ENCODE measurements around the gene STRADA.

STRADA gene

GRCh38 chr17:63692195-63692816 lies 49.3 kb downstream of the STRADA start:
- Histone ChIP-seq H3K9me3 (ENCODE audit: control insufficient read depth, low read depth, low read length) (no peaks in the 10 kb centered on the region), H3K36me3 (ENCODE audit: control insufficient read depth, low read depth, low read length) (peaks cover 27% of the 10 kb centered on the region), H3K4me1 (ENCODE audit: control insufficient read depth, low read depth, low read length) (peaks cover 7% of the 10 kb centered on the region), H3K4me3 (ENCODE audit: low read length) (no peak overlapping the region), H3K27me3 (ENCODE audit: control insufficient read depth, insufficient read depth, low read length) (no peaks in the 10 kb centered on the region), H3K27ac (ENCODE audit: low read length) (no peak overlapping the region), H3K9ac (ENCODE audit: low read length) (no peak overlapping the region)

- no peak overlapping the region for H3K9ac ChIP-seq (ENCODE audit: low read length)
- no peak overlapping the region for H3K4me3 ChIP-seq (ENCODE audit: low read length)
- H3K27ac ChIP-seq (ENCODE audit: low read length) = no peak overlapping the region
- no peaks in the 10 kb centered on the region for H3K4me1 ChIP-seq (ENCODE audit: control insufficient read depth, low read depth, low read length)
- peaks cover 20% of the 10 kb centered on the region for H3K36me3 ChIP-seq (ENCODE audit: control insufficient read depth, low read depth, low read length)
- no peaks in the 10 kb centered on the region for H3K27me3 ChIP-seq (ENCODE audit: control insufficient read depth, insufficient read depth, low read length)
- H3K9me3 ChIP-seq (ENCODE audit: control insufficient read depth, low read depth, low read length) = no peaks in the 10 kb centered on the region
Measured at GRCh38 chr17:63689479-63689878, 52.1 kb downstream of the STRADA start.

- H3K36me3 ChIP-seq (ENCODE audit: control insufficient read depth, low read depth, low read length) = peaks cover 20% of the 10 kb centered on the region
Measured at GRCh38 chr17:63688396-63689020, 53.1 kb downstream of the STRADA start.

GRCh38 chr17:63686138-63686685 lies 55.4 kb downstream of the STRADA start:
- H3K27ac ChIP-seq (ENCODE audit: low read length) = no peak overlapping the region
- no peaks in the 10 kb centered on the region for H3K4me1 ChIP-seq (ENCODE audit: control insufficient read depth, low read depth, low read length)
- H3K9ac ChIP-seq (ENCODE audit: low read length) = no peak overlapping the region
- no peak overlapping the region for H3K4me3 ChIP-seq (ENCODE audit: low read length)
- no peaks in the 10 kb centered on the region for H3K9me3 ChIP-seq (ENCODE audit: control insufficient read depth, low read depth, low read length)
- H3K36me3 ChIP-seq (ENCODE audit: control insufficient read depth, low read depth, low read length) = peaks cover 18% of the 10 kb centered on the region
- no peaks in the 10 kb centered on the region for H3K27me3 ChIP-seq (ENCODE audit: control insufficient read depth, insufficient read depth, low read length)

More at GRCh38 chr17:63688396-63689020, 53.1 kb downstream of the STRADA start:
- Histone ChIP-seq H3K27ac (ENCODE audit: low read length) (no peak overlapping the region), H3K4me3 (ENCODE audit: low read length) (no peak overlapping the region), H3K9ac (ENCODE audit: low read length) (no peak overlapping the region), H3K4me1 (ENCODE audit: control insufficient read depth, low read depth, low read length) (no peaks in the 10 kb centered on the region), H3K27me3 (ENCODE audit: control insufficient read depth, insufficient read depth, low read length) (no peaks in the 10 kb centered on the region), H3K9me3 (ENCODE audit: control insufficient read depth, low read depth, low read length) (no peaks in the 10 kb centered on the region)

GRCh38 chr17:63685578-63685977 lies 56.0 kb downstream of the STRADA start:
- peaks cover 17% of the 10 kb centered on the region for H3K36me3 ChIP-seq (ENCODE audit: control insufficient read depth, low read depth, low read length)
- no peaks in the 10 kb centered on the region for H3K9me3 ChIP-seq (ENCODE audit: control insufficient read depth, low read depth, low read length)
- no peaks in the 10 kb centered on the region for H3K27me3 ChIP-seq (ENCODE audit: control insufficient read depth, insufficient read depth, low read length)
- no peak overlapping the region for H3K9ac ChIP-seq (ENCODE audit: low read length)
- no peak overlapping the region for H3K4me3 ChIP-seq (ENCODE audit: low read length)
- no peak overlapping the region for H3K27ac ChIP-seq (ENCODE audit: low read length)
- no peaks in the 10 kb centered on the region for H3K4me1 ChIP-seq (ENCODE audit: control insufficient read depth, low read depth, low read length)

- Histone ChIP-seq H3K27me3 (ENCODE audit: control insufficient read depth, insufficient read depth, low read length) (no peaks in the 10 kb centered on the region), H3K4me1 (ENCODE audit: control insufficient read depth, low read depth, low read length) (no peaks in the 10 kb centered on the region), H3K27ac (ENCODE audit: low read length) (no peak overlapping the region), H3K9ac (ENCODE audit: low read length) (no peak overlapping the region), H3K4me3 (ENCODE audit: low read length) (no peak overlapping the region), H3K9me3 (ENCODE audit: control insufficient read depth, low read depth, low read length) (no peaks in the 10 kb centered on the region), H3K36me3 (ENCODE audit: control insufficient read depth, low read depth, low read length) (peaks cover 12% of the 10 kb centered on the region)
Measured at GRCh38 chr17:63685041-63685440, 56.6 kb downstream of the STRADA start.

GRCh38 chr17:63682981-63683380 lies 58.6 kb downstream of the STRADA start:
- peaks cover 2% of the 10 kb centered on the region for H3K36me3 ChIP-seq (ENCODE audit: control insufficient read depth, low read depth, low read length)
- H3K4me1 ChIP-seq (ENCODE audit: control insufficient read depth, low read depth, low read length) = no peaks in the 10 kb centered on the region
- H3K4me3 ChIP-seq (ENCODE audit: low read length) = no peak overlapping the region
- no peak overlapping the region for H3K9ac ChIP-seq (ENCODE audit: low read length)
- no peaks in the 10 kb centered on the region for H3K27me3 ChIP-seq (ENCODE audit: control insufficient read depth, insufficient read depth, low read length)
- no peaks in the 10 kb centered on the region for H3K9me3 ChIP-seq (ENCODE audit: control insufficient read depth, low read depth, low read length)
- H3K27ac ChIP-seq (ENCODE audit: low read length) = no peak overlapping the region

GRCh38 chr17:63682441-63682840 lies 59.2 kb downstream of the STRADA start:
- Histone ChIP-seq H3K27me3 (ENCODE audit: control insufficient read depth, insufficient read depth, low read length) (no peaks in the 10 kb centered on the region), H3K9me3 (ENCODE audit: control insufficient read depth, low read depth, low read length) (no peaks in the 10 kb centered on the region), H3K27ac (ENCODE audit: low read length) (no peak overlapping the region), H3K36me3 (ENCODE audit: control insufficient read depth, low read depth, low read length) (peaks cover 2% of the 10 kb centered on the region), H3K4me1 (ENCODE audit: control insufficient read depth, low read depth, low read length) (no peaks in the 10 kb centered on the region), H3K4me3 (ENCODE audit: low read length) (no peak overlapping the region), H3K9ac (ENCODE audit: low read length) (no peak overlapping the region)

GRCh38 chr17:63681530-63681929 lies 60.1 kb downstream of the STRADA start:
- Histone ChIP-seq H3K4me3 (ENCODE audit: low read length) (no peak overlapping the region), H3K9me3 (ENCODE audit: control insufficient read depth, low read depth, low read length) (no peaks in the 10 kb centered on the region), H3K27me3 (ENCODE audit: control insufficient read depth, insufficient read depth, low read length) (no peaks in the 10 kb centered on the region), H3K27ac (ENCODE audit: low read length) (no peak overlapping the region), H3K36me3 (ENCODE audit: control insufficient read depth, low read depth, low read length) (peaks cover 2% of the 10 kb centered on the region), H3K4me1 (ENCODE audit: control insufficient read depth, low read depth, low read length) (no peaks in the 10 kb centered on the region), H3K9ac (ENCODE audit: low read length) (no peak overlapping the region)

- H3K27ac ChIP-seq (ENCODE audit: low read length) = no peak overlapping the region
- no peak overlapping the region for H3K9ac ChIP-seq (ENCODE audit: low read length)
- H3K9me3 ChIP-seq (ENCODE audit: control insufficient read depth, low read depth, low read length) = no peaks in the 10 kb centered on the region
- H3K4me3 ChIP-seq (ENCODE audit: low read length) = no peak overlapping the region
- H3K36me3 ChIP-seq (ENCODE audit: control insufficient read depth, low read depth, low read length) = peaks cover 2% of the 10 kb centered on the region
- no peaks in the 10 kb centered on the region for H3K27me3 ChIP-seq (ENCODE audit: control insufficient read depth, insufficient read depth, low read length)
- peaks cover 4% of the 10 kb centered on the region for H3K4me1 ChIP-seq (ENCODE audit: control insufficient read depth, low read depth, low read length)
Measured at GRCh38 chr17:63680700-63681099, 60.9 kb downstream of the STRADA start.

- H3K36me3 ChIP-seq (ENCODE audit: control insufficient read depth, low read depth, low read length) = peaks cover 2% of the 10 kb centered on the region
- H3K27me3 ChIP-seq (ENCODE audit: control insufficient read depth, insufficient read depth, low read length) = no peaks in the 10 kb centered on the region
- H3K4me3 ChIP-seq (ENCODE audit: low read length) = no peak overlapping the region
- no peak overlapping the region for H3K9ac ChIP-seq (ENCODE audit: low read length)
- H3K27ac ChIP-seq (ENCODE audit: low read length) = no peak overlapping the region
- no peaks in the 10 kb centered on the region for H3K9me3 ChIP-seq (ENCODE audit: control insufficient read depth, low read depth, low read length)
- peaks cover 18% of the 10 kb centered on the region for H3K4me1 ChIP-seq (ENCODE audit: control insufficient read depth, low read depth, low read length)
Measured at GRCh38 chr17:63679214-63679613, 62.4 kb downstream of the STRADA start.

GRCh38 chr17:63676584-63676983 lies 65.0 kb downstream of the STRADA start:
- Histone ChIP-seq H3K9me3 (ENCODE audit: control insufficient read depth, low read depth, low read length) (no peaks in the 10 kb centered on the region), H3K4me1 (ENCODE audit: control insufficient read depth, low read depth, low read length) (peaks cover 24% of the 10 kb centered on the region), H3K27ac (ENCODE audit: low read length) (no peak overlapping the region), H3K36me3 (ENCODE audit: control insufficient read depth, low read depth, low read length) (no peaks in the 10 kb centered on the region), H3K9ac (ENCODE audit: low read length) (no peak overlapping the region), H3K27me3 (ENCODE audit: control insufficient read depth, insufficient read depth, low read length) (no peaks in the 10 kb centered on the region), H3K4me3 (ENCODE audit: low read length) (no peak overlapping the region)
